ENCODE results near the gene EPHB1. TPM values are rescaled to one million over a fixed set of nuclear protein-coding genes. Genes with fewer than 3 reads are reported as not detected.

The EPHB1 gene
- total RNA-seq, 3 donors from 2014 or later: 0.31 to 6.9 (median 0.64) TPM

GRCh38 chr3:134916276-134916961 lies 121.4 kb downstream of the EPHB1 start:
- ATAC-seq (no peak), DNase-seq (no peak)
- TF ChIP-seq CTCF (IDR thresholded peaks at IDR 0.05): no peak
- H3K4me1 ChIP-seq (ENCODE audit: low read depth): no peaks in the 10 kb centered on the region
- intact Hi-C loops (cut with DNase I, micrococcal nuclease): no loop called here
- H3K9me3 ChIP-seq: no peaks in the 10 kb centered on the region
- H3K4me3 ChIP-seq: no peak overlapping the region
- no peaks in the 10 kb centered on the region for H3K36me3 ChIP-seq (ENCODE audit: low read depth)

GRCh38 chr3:134917631-134918030 lies 122.6 kb downstream of the EPHB1 start:
- no peak for ATAC-seq
- Histone ChIP-seq H3K4me1 (ENCODE audit: low read depth) (no peaks in the 10 kb centered on the region), H3K9me3 (no peaks in the 10 kb centered on the region), H3K36me3 (ENCODE audit: low read depth) (no peaks in the 10 kb centered on the region), H3K4me3 (no peak overlapping the region)
- DNase-seq: no peak
- intact Hi-C loops (cut with DNase I, micrococcal nuclease): no loop called here
- no peak for TF ChIP-seq CTCF (IDR thresholded peaks at IDR 0.05)

DNA sequence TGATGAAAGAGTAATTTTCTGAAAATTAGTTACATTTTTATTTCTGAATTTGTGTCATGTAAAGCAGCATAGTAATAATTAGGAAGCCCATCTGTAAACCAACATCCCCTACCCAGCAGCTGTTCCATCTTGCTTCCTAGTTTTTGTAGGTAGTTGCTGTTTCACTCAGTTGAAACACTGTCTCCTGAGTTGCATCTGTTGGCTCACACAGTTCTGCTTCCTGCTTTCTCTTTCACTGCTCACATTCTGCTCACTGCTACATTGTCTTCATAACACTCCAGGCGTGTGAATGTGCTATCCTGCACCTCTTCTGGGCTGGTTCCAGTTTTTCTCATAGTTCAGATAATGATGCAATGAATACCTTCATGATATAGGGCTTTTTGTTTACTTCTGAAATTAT lies 123.4 kb downstream of the EPHB1 start:
- no peaks in the 10 kb centered on the region for H3K36me3 ChIP-seq (ENCODE audit: low read depth)
- no peaks in the 10 kb centered on the region for H3K4me1 ChIP-seq (ENCODE audit: low read depth)
- TF ChIP-seq CTCF (IDR thresholded peaks at IDR 0.05): no peak
- no peak overlapping the region for H3K4me3 ChIP-seq
- H3K9me3 ChIP-seq: no peaks in the 10 kb centered on the region
- ATAC-seq (no peak), DNase-seq (no peak)
- intact Hi-C loops (cut with DNase I, micrococcal nuclease): no loop called here

DNA sequence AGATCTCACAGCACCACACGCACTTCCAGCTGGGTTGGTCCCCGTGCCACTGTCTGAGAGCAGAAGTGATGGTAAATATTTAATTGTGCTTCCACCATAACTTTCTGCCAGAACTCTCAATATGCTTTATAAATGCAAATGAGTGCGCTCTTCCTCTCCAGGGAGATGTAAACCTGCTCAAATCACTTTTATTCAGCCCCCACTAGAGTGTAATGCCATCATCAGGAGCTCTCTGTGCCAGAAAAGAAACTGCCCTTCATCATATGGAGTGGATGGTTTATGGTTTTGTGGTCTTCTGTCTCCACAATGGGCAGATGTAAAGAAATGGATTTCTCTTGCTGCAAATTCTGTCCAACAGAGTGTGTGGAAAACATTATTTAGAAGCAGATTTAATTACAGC lies 127.0 kb downstream of the EPHB1 start:
- H3K36me3 ChIP-seq (ENCODE audit: low read depth): no peaks in the 10 kb centered on the region
- ATAC-seq (no peak), DNase-seq (no peak)
- intact Hi-C loops (cut with DNase I, micrococcal nuclease): no loop called here
- TF ChIP-seq CTCF (IDR thresholded peaks at IDR 0.05): no peak
- no peak overlapping the region for H3K4me3 ChIP-seq
- H3K9me3 ChIP-seq: no peaks in the 10 kb centered on the region
- no peaks in the 10 kb centered on the region for H3K4me1 ChIP-seq (ENCODE audit: low read depth)

DNA sequence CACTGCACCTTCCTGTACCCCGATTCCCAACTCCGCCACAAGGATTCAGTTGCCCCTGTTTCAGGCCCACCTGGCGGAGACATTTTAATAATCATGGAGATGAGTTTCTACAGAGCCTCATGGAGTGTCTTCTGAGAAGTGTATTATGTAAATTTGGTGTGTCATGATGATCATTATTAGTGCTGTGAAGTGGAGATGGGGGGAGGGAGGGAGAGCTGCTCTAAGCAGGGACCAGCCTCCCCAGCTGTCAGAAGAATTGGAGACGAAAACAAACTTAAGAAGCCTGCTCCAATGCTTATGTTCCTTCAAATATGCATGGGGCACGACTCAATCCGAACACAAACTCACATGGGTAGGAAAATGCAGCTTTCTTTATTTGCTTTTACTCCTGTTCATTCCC lies 127.8 kb downstream of the EPHB1 start:
- TF ChIP-seq CTCF (IDR thresholded peaks at IDR 0.05): no peak
- Histone ChIP-seq H3K9me3 (no peaks in the 10 kb centered on the region), H3K36me3 (ENCODE audit: low read depth) (no peaks in the 10 kb centered on the region), H3K4me3 (no peak overlapping the region), H3K4me1 (ENCODE audit: low read depth) (no peaks in the 10 kb centered on the region)
- ATAC-seq (no peak), DNase-seq (no peak)
- intact Hi-C loops (cut with DNase I, micrococcal nuclease): no loop called here

DNA sequence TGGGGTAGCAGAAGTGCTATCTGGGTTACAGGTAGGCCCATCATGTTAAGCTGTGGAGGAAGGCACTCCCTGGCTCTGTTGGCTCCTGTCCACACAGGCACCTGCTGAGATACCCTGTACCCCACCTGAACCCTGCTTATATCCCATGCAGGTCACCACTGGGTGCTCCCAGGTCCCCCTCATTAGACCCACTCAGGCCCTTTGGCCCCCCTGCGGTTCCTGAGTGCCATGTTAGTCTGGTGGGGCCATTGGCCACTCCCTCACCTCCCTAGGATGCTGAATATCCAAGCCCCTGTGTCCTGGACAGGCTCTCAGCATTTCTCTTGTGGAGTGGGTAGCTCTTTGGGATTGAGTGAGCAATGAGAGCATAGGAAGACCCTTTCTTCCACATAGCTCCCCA lies 128.2 kb downstream of the EPHB1 start:
- Histone ChIP-seq H3K36me3 (ENCODE audit: low read depth) (no peaks in the 10 kb centered on the region), H3K4me3 (no peak overlapping the region), H3K9me3 (no peaks in the 10 kb centered on the region), H3K4me1 (ENCODE audit: low read depth) (no peaks in the 10 kb centered on the region)
- no peak for TF ChIP-seq CTCF (IDR thresholded peaks at IDR 0.05)
- intact Hi-C loops (cut with DNase I, micrococcal nuclease): no loop called here
- no peak for ATAC-seq
- no peak for DNase-seq
